HG03103 (cell line): Measurements from ENCODE around the gene CLVS2.

Source experiments
- ATAC-seq: cut with Tn5 transposase; IDR thresholded peaks from one replicate; pipeline ENCODE4 v1.9.1; 2021; ENCODE audit warnings: low read depth; ENCODE audit not compliant: unreplicated experiment

The CLVS2 gene

DNA sequence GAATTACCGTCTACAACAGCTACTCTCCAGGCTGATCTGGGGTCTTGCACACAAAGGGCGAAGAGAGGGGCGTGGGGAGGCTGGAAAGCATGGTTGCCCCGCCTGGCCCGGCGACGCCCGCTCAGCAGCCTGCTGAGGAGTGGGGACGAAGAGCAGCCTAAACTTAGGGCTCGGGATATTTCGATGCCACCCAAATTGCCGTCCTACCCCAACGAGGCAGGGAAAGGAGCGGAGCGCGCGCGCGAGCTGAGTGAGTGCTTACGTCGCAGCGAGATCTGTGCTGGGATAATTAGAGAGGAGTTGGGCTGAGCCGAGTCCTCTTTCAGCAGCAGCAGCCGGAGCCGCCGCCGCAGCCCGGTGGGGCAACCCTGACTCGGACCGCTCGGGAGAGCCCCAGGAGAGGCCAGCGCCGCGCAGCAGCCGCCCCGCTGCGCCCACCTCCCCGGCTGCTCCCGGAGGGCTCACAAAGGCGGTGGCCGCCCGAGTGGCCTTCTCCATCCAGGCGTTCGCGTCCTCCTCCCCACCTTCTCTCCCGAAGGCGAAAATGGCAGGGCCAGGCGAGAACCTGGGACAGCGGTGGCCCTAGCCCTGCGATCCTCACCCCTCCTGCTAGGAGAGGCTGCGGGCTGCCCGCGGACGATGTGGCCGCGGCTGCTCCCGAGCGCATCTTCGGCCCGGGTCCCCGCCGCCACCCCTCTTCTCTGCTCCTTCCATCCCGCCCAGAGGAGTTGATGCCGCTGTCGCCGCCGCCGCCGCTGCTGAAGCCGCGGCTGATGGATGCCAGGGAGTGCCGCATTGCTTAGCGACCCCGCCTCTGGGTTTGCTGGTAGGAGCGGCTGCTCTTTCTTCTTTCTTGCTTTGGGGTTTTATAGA lies at the start of gene CLVS2:
Gene CLVS2, plus strand, starts transcription at position 315 of the 873 bp plus-strand sequence. CDS start 1,543 bp downstream, outside the sequence.
- no peak for ATAC-seq

DNA sequence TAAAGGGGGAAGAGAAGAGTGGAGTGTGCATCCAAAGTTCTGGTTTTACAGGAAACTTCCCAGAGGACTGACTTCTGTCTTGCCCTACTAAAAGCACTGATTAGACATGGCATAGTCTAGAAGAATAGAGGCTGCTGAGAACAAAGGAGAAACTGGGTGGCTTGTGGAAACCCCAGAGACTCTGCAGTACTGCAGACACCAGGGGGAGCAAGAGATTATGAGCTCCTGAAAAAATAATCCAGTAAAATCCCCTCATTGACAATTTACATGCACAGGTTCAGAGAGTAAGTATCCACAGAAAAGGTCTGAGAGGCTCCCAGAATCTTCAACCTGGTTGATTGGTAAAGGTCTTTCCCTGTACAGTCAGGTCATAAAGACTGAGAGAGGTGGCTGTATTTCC lies 48.7 kb upstream of the CLVS2 start:
- ATAC-seq, result no peak

DNA sequence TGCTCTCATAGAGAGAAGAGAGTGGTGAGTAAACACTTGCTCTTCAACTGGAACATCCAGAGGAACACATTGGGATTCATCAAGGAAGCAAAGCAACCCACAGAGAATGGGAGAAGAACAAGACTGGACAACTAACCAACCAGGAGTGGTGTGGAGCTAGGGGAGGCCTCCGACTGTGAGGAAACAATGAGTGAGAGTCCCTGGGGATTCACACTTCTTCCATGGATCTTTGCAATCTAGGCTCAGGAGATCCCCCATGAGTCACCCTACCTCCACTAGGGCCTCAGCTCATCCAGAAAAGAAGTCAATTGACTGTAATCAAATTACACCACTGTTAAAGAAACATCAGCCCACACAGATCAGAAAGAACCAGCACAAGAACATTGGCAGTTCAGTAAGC lies 42.3 kb upstream of the CLVS2 start:
- no peak for ATAC-seq

DNA sequence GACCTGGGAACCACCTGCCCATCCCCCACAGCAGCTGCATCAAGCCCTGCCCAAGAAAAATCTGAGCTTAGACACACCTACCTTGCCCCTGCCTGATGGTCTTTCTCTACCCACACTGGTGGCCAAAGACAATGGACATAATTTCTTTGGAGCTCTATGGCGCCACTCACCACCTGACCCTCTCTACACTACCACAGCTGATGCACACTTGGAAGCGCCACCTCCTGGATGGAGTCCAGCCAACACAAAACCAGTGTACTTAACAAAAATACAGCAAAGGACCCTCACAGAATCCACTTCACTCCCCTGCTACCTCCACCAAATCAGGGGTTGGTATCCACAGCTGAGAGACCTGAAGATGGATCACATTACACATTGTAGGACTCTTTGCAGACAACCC lies 39.7 kb upstream of the CLVS2 start:
- ATAC-seq, result no peak

- ATAC-seq, result no peak
Observed at GRCh38 chr6:122962000-122962624, 33.9 kb upstream of the CLVS2 start.

DNA sequence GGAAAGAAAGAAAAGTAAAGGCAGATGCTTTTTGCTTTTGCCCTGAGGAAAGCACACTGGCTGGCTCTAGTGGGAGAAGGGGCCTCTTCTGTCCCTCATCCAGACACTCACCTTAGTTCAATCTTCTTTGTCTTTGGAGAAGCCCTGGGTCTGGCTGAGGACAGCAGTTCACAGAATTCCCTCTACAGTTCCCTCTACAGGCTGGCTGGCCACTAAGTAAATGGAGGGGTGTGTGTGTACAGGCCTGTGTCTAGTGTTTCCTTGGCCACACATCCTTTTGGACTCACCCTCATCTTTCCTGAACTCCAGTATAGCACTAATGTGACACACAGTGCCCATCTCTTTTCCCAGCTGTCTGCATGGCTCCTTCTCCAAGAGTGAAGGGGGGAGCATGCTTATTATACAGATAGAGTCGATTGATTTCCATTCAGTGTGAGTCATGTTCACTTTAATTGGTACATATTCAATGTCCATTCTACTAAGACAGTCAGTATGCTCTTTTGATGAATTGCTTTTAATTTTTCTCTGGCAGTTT lies 26.0 kb upstream of the CLVS2 start:
- ATAC-seq, result no peak

- ATAC-seq, result no peak
Observed at GRCh38 chr6:122977180-122977579, 18.9 kb upstream of the CLVS2 start.

GRCh38 chr6:122984393-122984792 lies 11.6 kb upstream of the CLVS2 start:
- ATAC-seq, result no peak

DNA sequence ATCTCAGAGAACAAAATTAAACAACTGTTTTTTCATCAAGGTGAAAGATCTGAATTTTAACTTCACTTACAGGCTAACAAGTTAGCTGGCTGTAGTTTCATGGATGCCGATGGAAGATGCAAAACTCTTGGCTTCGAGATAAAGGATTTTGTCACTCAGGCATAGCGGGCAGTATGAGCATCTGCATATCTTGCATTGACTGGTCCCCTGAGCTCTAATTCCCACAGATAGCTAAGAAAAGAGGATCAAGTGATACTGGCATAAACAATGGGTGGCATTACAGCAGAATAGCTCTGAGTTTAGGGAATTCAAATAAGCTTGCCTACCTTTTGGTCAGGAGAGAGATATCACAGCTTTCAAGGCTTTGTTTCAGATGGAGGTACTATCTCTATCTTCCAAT lies 1.8 kb upstream of the CLVS2 start:
- no peak for ATAC-seq

- no peak for ATAC-seq
Observed at GRCh38 chr6:122996794-122997505, 915 bp downstream of the CLVS2 start.

GRCh38 chr6:122997541-122998150 lies 1.6 kb downstream of the CLVS2 start:
- no peak for ATAC-seq

- no peak for ATAC-seq
Observed at GRCh38 chr6:122998403-122998975, 2.5 kb downstream of the CLVS2 start.

DNA sequence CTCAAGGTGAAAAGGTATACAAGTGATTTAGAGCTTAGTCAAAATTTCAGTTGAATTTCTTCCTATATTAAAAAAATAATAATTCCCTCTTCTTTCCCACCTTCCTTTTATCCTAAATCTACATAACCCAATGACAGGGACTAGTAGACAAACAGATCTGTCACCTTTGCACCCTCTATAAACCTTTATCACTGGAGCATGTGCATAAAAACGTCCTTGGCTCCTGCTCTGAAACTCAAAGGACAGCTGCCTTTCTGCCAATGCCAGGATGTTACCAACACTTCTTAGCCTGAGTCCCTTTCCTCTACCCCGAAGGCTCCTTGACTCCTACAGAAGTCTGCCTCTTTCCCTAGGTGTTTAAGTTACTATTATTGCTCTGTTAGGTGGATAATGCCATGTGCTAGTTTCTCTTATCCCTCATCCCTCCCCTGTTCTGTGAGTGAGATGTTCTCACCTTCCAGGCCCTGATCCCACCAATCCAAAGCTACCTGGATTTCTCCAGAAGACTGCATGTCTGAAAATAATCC lies 4.3 kb downstream of the CLVS2 start:
- no peak for ATAC-seq

GRCh38 chr6:123001540-123001939 lies 5.5 kb downstream of the CLVS2 start:
- no peak for ATAC-seq

DNA sequence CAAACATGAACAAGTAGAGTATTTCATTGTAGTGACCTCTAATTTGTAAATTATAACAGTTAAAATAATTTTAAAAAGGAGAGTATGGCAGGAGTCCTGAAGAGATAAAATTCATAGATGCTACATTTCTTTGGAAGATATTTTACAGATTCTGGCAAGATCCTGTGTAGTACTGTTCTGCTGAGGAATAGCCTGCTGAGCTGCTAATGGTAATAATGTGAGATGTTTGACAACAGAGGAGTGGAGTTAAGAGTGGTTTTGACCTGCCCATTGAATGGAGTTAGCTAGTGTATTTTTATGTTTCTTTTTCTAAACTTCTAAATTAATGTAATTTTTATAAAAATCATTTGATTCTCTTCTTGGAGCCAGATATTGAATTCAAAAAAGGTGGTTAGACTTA lies 11.8 kb downstream of the CLVS2 start:
- no peak for ATAC-seq

- ATAC-seq, result no peak
Observed at GRCh38 chr6:123009059-123009458, 13.0 kb downstream of the CLVS2 start.

DNA sequence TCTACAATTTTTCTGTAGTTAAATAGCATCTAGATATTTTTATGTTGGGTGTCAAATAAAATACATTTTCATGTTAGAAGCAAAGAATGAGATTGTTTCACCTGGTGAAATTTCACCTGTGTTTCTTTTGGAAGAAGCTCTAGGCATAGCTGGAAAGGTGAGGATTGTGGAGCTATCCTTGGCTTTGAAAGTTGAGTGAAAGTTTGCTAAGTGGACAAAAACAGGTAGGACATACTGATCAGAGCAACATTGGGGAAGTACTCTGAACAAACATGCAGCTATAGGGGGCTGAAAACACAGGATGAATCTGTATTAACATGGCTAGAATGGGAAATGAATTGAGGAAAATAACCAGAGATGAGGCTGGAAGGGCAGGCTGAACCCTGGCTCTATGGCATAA lies 18.8 kb downstream of the CLVS2 start:
- ATAC-seq, result no peak

- no peak for ATAC-seq
Observed at GRCh38 chr6:123016431-123017103, 20.5 kb downstream of the CLVS2 start.

GRCh38 chr6:123017104-123017682 lies 21.2 kb downstream of the CLVS2 start:
- ATAC-seq, result no peak
